ENCODE measurements around the gene ACP7.
A peak's percentile ranks its signal among the peaks of the same experiment; 100 is the strongest.
"Not testable (repeated sequence)": the region's sequence is repeated elsewhere in the genome, so short reads cannot be mapped to it uniquely, and the experiment has no call there.

Gene ACP7

DNA sequence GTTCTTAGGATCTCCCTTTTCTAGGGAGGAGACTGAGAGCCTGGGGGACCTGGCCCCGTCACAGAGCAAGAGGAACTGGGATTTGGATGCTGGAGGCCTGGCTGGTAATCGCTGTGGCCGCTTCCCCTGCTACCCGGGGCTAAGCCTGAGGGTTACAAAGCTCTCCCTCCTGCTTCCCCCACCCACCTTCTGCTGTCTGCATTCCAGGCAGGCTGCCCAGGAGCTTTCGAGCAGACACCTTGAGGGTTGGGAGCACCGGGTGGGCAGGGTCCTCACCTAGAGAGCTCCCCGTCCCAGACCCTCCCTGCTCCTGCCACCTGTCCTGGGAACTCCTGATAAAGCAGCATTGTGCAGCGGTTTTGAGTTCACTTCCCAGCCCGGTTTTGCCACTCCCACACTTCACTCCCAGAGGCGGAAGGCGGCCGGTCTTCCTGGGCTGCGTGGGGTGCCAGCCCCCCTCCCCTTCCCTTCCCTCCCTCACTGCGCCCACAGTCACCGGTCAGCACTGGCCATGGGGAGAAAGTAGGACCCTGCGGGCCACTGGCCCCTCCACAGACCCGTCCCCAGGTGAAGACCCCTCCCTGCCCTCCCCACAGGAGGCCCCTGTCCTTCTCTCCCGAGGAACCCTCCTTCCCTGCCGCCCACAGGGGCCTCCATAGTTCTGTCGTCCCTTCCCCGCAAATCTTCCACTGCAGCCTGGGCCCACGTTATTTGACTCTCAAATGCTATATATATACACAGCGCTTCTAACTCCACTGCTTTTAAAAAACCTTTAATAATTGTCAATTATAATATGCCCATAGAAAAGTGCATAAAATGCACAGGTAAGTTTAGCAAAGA is 49.5 kb downstream of the ACP7 start:
- DNase-seq = peak; percentile 70

DNA sequence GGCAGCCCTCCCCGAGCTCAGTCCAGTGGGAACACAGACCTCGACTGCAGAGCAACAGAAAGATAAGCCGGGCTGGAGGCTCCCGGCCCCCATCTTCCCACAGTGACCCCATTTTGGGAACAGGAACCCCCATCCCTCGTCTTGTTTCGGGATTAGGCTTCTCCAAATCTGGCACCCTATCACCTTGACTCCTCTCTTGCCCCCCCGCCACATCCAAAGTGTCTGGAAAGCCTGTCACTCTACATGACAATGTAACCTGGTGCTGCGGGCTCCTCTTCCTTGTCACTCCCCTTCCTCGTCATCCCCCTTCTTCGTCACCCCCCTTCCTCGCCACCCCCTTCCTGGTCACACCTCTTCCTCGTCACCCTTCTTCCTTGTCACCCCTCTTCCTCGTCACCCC is 51.5 kb downstream of the ACP7 start:
- no peak for DNase-seq

DNA sequence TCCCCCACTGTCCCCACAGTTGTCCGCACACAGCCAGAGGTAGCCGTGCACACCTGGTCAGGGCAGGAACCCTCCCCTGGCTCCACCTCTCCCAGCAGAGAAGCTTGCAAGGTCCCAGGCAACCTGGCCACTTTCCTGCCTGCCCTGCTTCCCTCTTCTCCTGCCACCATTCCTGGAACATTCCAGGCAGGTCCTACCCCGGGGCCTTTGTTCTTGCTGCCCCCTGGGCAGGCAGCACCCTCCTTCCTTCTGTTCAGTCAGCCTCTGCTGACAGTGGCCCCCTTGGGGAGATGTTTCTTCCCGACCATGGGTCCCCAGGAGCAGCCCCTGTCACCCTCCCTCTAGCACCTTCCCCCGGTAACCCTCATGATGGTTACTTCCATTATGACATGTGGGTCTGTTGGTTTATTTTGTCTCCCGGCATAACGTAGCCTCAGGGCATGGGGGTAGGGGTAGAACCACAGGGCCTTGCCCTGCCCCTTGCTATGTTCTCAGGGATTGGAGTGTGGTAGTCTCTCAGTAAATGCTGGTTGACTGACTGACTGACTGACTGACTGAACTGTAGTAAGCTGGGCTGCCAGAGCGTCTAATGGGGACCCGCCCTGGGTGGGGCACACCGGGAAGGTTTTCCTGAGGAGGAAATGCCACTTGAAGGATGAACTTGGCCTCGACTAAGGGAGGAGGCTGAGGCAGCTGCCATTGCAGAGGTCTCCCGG is 52.2 kb downstream of the ACP7 start:
- no peak for DNase-seq

DNA sequence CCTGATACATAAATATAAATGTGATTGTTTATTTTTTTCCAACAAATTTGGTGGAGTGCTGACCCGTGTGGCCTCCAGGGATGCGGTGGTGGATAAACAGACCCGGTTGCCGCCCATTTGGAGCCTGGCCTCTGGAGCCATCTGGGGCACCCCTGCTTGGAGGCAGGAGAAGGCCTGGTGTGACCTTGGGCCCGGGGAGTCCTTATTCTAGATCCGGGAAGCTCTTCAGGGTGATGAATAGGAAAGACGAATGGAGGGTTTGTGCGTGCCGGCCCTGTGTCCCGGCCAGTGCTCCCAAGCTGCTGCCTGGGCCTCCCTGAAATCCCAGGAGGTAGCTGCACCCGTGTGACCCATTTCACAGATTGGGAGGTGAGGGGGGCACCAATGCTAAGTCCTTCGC is 53.0 kb downstream of the ACP7 start:
- DNase-seq = no peak

DNA sequence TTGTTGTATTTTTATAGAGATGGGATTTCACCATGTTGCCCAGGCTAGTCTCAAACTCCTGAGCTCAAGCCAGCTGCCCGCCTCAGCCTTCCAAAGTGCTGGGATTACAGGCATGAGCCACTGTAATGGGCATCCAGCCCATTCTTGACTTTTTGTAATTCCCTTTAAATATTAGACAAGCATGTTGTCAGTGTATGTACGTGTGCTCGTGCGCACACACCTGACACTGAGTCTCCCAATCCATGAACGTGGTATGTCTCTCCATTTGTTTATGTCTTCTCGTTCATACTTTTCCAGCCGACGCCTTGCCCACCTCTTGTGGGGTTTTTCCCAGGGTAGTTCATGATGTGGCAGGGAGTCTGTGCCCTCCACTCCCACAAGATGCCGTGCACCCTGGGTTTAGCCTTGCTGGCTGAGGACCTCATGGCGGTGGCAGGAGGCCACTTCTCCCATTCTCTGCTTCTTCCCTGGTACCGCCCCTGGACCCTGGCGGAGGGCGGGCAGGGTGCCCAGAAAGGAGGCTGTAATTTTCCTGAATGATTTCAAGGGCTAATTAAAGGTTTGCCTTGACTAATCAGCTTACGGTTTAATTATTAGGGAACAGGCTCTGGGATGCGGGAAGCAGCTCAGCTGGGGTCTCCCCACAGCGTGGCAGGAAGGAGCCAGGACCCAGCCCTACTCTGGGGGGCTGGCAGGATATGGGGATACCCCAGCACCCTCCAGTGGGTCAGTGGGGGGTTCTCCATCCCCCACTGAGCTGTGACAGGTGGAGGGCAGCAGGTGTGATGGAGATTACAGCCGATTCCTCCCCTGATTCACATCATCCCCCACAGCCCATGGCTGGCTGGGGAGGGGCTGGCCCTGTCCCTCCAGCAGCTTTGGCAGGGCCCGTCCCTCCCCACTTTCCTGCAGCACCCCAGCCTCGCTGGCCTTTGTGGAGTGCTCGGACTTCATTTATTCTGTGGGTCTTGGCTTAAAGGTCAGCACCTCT is 54.3 kb downstream of the ACP7 start:
- DNase-seq = no peak

DNA sequence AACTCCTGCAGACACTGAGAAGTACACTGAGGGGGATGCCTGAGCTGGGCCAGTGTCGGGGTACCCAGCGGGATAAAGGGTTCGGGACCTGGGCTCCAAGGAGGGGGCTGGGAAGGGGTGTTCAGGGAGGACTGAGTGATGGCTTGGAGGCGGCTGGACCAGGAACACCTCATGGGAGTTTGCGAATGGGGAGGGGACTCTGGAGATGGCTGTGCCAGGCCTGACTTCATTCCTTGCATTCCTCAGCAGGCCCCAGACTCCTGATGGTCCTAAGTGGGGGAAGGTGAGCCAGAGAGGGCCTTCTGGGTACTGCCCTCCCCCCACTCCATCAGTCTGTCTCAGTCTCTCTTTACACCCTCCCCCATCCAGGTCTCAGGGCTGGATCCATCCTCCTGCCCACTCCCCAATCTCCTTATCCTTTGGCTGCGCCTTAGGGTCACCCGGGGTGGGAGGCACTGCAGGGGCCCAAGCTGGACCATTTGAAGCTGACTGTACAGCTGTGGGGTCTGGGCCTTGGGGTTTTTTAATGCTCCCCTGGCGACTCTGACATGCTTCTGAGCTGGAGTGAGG is 55.2 kb downstream of the ACP7 start:
- no peak for DNase-seq

DNA sequence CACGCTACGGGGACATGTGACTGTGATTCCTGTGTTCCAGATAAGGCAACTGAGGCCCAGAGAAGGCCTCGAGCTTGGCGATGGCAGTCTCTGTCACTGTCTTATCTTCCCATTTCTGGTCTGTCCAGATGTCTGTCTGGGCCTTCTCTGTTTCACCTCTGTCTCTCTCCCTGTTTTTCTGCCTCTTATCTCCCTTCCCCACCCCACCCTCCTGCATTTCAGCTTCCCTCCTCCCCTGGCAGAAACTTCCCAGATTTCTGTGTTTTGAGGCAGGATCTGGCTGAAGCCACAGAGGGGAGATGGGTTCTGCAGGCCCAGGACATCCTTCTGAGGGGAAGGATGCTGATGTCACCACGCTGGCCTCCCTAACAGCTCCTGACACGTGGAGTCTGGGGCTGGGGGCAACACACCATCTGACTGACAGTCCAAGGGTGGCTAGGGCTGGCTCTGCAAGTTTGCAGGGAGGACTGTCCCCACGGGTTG is 55.8 kb downstream of the ACP7 start:
- no peak for DNase-seq

DNA sequence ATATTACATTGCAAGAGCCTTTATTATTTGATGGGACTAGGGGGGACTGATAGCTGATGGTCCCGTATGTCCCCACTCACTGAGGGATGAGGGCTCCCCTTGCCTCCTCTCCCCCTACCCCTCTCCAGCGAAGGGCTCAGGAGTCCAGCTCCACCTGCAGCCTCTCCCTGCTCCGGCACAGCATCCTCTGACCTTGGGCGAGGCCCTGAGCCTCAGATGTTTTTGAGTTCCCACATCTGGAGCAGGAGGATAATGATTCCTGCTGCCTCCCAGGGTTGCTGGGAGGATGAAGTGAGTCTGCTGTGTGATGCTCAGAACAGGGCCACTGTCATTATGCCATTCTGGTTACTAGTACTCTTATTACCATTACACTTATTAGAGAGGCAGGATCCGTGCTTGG is 56.4 kb downstream of the ACP7 start:
- peak; percentile 66 for DNase-seq

DNA sequence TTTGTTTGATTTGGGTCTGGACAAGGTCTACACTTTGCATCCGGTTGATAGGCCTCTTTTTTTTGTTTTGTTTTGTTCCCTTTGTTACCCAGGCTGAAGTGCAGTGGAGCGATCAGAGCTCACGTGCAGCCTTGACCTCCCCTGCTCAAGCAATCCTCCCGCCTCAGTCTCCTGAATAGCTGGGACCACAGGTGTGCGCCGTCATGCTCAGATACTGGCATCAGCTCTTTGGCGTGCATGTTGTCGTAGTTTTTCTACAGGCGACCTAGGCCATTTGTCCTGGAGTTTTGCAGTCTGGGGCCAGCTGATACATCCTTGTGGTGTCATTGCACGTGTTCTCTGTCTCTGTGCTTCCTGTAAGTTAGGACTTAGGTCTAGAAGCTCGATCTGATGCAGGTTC is 57.8 kb downstream of the ACP7 start:
- DNase-seq = no peak

DNA sequence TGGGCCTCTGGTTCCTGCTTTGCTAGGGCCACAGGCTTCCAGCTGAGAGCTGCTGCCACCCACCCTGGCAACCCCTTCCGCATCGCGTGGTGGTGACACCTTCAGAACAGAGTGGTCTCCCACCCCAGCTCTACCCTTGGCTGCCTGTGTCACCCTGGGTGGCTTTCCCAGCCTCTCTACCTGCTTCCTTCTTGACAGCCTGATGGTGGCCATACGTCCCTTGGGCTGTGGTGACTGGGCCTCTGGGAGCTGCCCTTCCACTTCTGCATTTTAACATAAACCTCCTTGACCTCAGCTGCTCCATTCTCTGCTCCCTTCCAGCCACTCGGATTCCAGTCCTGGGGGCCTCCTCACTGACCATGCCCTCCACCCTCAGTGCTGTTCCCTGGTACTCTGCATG is 58.5 kb downstream of the ACP7 start:
- no peak for DNase-seq

DNA sequence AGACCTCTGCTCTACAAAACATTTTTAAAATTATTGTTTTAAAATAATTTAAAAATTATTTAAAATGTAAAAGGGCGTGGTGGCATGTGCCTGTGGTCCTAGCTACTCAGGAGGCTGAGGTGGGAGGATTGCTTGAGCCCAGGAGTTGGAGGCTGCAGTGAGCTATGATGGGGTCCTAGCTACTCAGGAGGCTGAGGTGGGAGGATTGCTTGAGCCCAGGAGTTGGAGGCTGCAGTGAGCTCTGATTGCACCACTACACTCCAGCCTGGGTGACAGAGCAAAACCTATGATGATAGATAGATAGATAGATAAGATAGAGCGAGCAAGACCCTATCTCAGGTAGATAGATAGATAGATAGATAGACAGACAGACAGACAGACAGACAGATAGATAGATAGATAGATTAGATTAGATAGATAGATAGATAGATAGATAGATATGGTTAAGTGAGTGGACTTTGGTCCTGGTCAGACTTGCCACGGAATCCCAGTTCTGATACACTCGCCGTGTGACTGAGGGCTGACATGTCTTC is 59.7 kb downstream of the ACP7 start:
- DNase-seq = not testable (repeated sequence)

DNA sequence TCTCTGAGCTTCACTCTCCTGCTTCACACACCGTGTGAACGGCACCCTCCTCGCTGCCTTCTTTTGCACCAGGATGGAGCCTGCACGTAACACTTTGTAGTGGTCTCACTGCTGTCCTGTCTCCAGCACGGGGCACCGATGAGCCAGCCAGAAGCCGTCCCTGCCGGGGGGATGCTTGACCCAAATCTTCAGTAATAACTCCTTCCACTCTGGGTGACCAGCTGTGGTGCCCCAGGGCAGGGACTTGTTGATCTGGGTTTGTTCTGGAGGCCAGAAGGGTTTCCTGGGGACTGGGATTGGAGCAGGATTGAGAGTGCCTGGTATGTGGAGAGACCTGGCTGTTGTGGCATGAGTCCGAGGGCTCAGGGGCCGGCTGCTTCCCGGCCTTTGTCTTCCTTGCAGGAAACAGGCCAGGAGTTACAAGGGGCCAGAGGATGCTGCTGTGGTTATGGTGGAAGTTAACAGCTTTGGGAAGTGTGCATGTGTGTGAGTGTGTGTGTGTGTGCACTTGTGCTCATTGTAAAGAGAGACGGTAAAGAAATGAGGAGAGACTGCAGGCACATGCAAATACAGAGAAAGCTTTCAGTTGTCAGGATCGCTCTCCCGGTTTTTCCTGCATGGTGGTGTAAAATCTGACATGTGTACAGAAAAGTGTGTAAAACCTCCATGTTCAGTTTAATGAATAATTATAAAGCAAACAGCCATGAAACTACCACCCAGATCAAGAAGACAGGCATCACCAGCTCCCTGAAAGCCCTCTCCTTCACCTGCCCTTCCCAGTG is 60.3 kb downstream of the ACP7 start:
- peak; percentile 87 for DNase-seq

DNA sequence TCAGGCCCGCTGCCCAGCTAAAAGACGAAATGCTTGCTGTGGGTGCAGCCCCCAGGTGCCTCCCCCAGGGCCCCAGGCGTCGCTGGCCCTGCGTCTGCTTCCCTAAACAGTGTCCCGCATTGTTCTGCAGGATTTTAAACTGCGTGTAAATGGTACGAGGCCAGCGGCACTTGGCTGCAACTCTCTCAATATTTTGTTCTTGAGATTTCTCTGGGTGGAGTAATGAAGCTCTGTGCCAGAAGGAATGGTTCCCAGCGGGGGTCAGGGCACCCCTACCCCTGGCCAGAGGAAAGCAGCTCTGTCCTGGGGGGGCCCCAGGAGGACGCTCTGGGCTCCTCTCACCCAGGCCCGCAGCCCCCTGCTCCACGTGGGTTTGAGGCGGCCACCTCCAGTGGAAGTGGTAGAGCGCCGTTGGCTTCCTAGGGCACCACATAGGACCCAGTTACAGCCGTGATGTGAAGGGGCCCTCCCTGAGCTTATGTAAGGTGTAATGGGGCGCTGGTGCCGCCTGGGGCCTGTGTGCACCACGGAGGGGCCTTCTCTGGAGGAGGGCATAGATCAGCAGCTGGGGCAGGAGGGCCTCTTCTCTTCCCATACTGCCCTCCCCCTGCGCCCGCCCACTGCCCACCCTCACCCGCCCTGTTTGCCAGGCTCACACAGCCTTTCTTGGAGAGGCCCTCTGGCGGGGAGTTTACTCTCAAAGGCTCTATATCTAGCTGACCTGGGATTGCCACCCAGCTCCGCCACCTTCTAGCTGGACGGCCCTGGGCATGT is 61.2 kb downstream of the ACP7 start:
- DNase-seq = peak; percentile 91

DNA sequence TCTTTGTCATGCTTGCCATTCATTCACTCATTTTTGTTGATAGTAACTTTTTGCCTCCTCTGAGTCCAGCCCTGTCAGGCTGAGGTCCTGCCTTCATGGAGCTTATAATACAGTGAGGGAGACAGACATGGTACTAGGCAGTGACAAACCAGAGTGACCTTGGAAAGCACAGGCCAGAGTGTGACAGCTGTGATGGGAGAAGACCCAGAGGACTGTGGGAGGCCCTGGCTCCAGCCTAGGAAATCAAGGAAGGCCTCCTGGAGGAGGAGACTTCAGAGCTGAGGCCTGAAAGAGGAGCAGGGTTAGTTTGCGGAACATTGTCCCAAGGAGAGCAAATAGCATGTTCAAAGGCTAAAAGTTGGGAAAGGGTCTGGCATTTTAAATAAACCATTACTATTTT is 61.9 kb downstream of the ACP7 start:
- DNase-seq = no peak

DNA sequence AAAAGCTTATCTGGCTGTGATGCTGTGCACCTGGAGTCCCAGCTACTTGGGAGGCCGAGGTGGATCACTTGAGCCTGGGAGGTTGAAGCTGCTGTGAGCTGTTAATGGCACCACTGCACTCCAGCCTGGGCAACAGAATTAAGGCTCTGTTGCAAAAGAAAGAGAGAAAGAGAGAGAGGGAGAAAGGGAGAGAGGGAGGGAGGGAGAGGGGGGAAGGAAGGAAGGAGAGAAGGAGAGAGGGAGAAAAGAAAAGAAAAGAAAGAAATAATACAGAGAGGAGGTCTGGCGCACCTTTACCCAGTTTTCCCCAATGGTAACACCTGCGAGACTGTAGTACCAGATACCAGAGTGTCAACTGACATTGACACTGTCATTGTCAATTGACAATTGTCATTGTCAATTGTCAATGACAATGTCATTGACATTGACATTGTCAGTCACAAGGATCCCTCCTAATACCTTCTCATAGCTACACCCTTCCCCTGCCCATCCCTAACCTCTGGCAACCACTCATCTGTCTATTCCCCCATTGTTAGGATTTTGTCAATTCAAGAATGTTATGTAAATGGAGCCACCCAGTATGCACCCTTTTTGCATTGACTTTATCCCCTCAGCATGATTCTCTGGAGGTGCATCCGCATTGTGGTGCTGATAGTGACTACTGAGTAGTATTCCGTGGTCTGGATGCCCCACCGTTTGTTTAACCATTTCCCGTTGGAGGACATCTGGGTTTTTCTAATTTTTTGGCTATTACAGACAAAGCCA is 62.7 kb downstream of the ACP7 start:
- DNase-seq = no peak

DNA sequence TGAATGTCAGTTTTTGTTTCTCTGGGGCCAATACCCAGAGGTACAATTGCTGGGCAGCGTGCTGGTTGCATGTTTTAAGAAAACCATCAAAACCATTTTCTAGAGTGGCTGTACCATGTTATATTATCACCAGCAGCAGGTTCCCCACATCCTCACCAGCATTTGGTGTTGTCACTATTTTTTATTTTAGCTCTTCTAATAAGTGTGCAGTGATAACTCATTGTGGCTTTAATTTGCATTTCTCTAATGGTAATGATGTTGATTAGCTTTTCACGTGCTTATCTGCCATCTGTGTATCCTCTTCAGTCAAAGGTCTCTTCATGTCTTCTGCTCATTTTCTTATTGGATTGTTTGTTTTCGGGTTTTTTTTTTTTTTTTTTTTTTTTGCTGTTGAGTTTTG is 63.3 kb downstream of the ACP7 start:
- DNase-seq = no peak

DNA sequence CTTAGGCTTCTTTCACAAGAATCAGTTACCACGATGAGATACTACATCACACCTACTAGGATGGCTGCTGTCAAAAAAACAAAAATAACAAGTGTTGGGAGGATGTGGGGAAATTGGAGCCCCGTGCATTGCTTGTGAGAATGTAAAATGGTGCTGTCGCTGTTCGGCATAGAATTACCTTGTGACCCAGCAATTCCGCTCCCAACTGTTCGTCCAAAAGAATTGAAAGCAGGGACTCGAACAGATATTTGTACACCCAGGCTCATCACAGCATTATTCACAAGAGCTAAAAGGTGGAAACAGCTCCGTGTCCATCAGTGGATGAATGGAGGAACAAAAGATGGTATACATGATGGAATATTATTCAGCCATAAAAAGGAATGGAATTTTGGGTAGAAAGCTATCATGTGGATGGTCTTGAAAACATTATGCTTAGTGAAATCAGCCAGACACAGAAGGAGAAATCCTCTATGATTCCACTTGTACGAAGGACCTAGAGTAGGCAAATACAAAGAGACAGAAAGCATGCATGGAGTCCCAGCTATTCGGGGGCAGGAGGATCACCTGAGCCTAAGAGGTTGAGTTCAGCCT is 64.9 kb downstream of the ACP7 start:
- DNase-seq = no peak

DNA sequence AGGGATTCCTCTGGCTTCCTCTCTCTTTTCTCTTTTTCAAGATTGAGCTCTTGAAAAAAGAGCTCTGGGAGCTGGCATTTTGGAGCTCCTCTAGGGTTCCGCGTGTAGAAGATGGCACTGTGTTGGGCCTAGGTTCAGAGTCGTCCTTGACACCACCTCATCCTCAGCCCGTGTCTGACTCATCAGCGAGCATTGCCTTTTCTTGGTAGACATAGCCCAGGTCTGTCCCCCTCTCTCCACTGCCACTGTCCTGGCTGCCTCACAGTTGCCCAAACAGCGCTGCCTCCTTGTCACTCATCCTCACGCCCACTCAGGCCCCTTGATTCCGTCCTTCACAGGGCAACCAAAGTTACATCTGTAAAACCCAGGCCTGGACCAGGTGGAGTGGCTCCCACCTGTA is 66.1 kb downstream of the ACP7 start:
- DNase-seq = no peak

DNA sequence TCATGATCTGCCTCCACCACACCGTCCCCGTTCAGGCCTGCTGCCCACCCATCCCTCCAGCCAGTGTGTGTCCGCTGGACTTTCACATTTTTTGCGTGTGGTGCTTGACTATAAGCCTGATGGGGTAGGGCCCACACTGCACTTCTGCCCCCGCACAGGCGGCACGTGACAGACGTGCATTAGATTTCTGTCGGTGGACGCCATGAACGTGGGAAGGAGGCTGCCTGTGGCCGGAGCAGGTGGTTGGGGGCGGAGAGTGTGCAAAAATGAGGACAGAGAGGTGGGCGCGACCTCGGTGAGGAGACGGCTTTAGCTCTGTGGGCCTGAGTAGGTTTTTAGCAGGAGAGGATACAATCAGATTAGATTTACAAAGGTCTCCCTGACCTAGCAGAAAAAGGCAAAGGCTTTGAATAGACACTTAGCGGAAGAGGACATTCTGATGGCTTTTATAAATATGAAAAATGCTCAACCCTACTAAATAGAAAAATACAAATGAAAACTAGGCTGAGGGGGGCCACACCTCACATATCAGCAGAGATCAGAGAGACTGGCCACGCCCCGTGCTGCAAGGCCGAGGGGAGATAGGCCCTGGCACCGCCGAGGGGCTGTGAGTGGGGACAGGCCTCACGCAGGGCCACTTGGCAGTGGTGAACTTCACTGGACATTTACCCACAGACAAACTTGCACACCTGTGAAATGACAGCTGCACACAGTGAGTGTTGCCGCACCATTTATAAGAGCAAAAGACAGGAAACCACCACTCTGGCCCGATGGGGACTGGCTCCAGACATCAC is 66.8 kb downstream of the ACP7 start:
- DNase-seq = peak; percentile 48

Data from NCI-H2227 treated with DMSO at 0.1 percent for 48 hours (cell line).